Left renal pelvis (tissue), 4 donors: ENCODE results near the gene ADAM19. TPM values are rescaled to one million over a fixed set of nuclear protein-coding genes. Genes with fewer than 3 reads are reported as not detected.

Experiments used
- DNase-seq, 4 donors: peaks; one replicate each; pipeline ENCODE4 v3.0.0-alpha.2; 2013; ENCODE audit warnings: low read depth in 4 of 4, low spot score in 3 of 4
- polyA plus RNA-seq, 4 donors: library from polyadenylated mRNA; unstranded; fragments of 120-200 nt; gene quantifications; one replicate each; pipeline ENCODE4 v1.2.1, GENCODE V29; 2013; ENCODE audit not compliant: insufficient read length in 4 of 4

Gene ADAM19
- polyA plus RNA-seq, 4 donors = 8.7 to 21.3 (median 9.3) TPM

- DNase-seq = no peak
These were observed 20.9 kb upstream of the ADAM19 start for GRCh38 chr5:157596487-157596886.

GRCh38 chr5:157594675-157595459 lies 19.3 kb upstream of the ADAM19 start:
- no peak for DNase-seq

GRCh38 chr5:157594257-157594656 lies 18.7 kb upstream of the ADAM19 start:
- no peak for DNase-seq

GRCh38 chr5:157593052-157593757 lies 17.6 kb upstream of the ADAM19 start:
- DNase-seq = no peak

- no peak for DNase-seq
These were observed 17.0 kb upstream of the ADAM19 start for GRCh38 chr5:157592594-157592993.

GRCh38 chr5:157590478-157590877 lies 14.9 kb upstream of the ADAM19 start:
- no peak for DNase-seq

- DNase-seq = no peak
These were observed 9.1 kb upstream of the ADAM19 start for GRCh38 chr5:157584628-157585027.

GRCh38 chr5:157582731-157583620 lies 7.4 kb upstream of the ADAM19 start:
- DNase-seq = no peak

- no peak for DNase-seq
These were observed 6.3 kb upstream of the ADAM19 start for GRCh38 chr5:157581901-157582300.

- DNase-seq = no peak
These were observed 2.7 kb upstream of the ADAM19 start for GRCh38 chr5:157578079-157578780.

- DNase-seq = no peak
These were observed 1.1 kb upstream of the ADAM19 start for GRCh38 chr5:157576678-157577077.

GRCh38 chr5:157574456-157575380 lies 857 bp downstream of the ADAM19 start:
- no peak for DNase-seq

- DNase-seq = no peak
These were observed 4.2 kb downstream of the ADAM19 start for GRCh38 chr5:157571357-157571827.

GRCh38 chr5:157570531-157571200 lies 4.9 kb downstream of the ADAM19 start:
- DNase-seq = no peak

GRCh38 chr5:157568720-157569119 lies 6.9 kb downstream of the ADAM19 start:
- no peak for DNase-seq

- no peak for DNase-seq
These were observed 7.4 kb downstream of the ADAM19 start for GRCh38 chr5:157568222-157568621.

- no peak for DNase-seq
These were observed 8.6 kb downstream of the ADAM19 start for GRCh38 chr5:157566902-157567489.
